ENCODE data around the gene PLXNA2.

- TF ChIP-seq POLR2A (IDR thresholded peaks at IDR 0.05; ENCODE audit: low read depth, low read length) (no peak), TAF1 (IDR thresholded peaks at IDR 0.05; ENCODE audit: low read depth, low read length) (no peak), POLR2AphosphoS5 (IDR thresholded peaks at IDR 0.05; ENCODE audit: low read depth, low read length) (no peak), PAX5 (IDR thresholded peaks at IDR 0.05; ENCODE audit: insufficient read depth, low read length, severe bottlenecking) (no peak), SPI1 (IDR thresholded peaks at IDR 0.05; ENCODE audit: low read depth, low read length) (no peak), POU2F2 (IDR thresholded peaks at IDR 0.05; ENCODE audit: low read depth, low read length) (no peak)
Observed at GRCh38 chr1:208291923-208292711, 47.9 kb upstream of the PLXNA2 start.

Measured in GM12891 (cell line).